Measurements from ENCODE around the gene CARD9. TPM values are rescaled to one million over a fixed set of nuclear protein-coding genes. Genes with fewer than 3 reads are reported as not detected.

The CARD9 gene
- total RNA-seq, 1 experiment from 2014 or later: 14.0 TPM

- POLR2A ChIA-PET (ENCODE audit: unreplicated experiment): interaction anchor here (0.6 to 0.8 kb wide), 2 partner anchors 11 to 63 kb away, joined by 4 to 12 read pairs; partner anchors contain the start of gene DNLZ
Measured at GRCh38 chr9:136374183-136374575, 710 bp upstream of the CARD9 start.

DNA sequence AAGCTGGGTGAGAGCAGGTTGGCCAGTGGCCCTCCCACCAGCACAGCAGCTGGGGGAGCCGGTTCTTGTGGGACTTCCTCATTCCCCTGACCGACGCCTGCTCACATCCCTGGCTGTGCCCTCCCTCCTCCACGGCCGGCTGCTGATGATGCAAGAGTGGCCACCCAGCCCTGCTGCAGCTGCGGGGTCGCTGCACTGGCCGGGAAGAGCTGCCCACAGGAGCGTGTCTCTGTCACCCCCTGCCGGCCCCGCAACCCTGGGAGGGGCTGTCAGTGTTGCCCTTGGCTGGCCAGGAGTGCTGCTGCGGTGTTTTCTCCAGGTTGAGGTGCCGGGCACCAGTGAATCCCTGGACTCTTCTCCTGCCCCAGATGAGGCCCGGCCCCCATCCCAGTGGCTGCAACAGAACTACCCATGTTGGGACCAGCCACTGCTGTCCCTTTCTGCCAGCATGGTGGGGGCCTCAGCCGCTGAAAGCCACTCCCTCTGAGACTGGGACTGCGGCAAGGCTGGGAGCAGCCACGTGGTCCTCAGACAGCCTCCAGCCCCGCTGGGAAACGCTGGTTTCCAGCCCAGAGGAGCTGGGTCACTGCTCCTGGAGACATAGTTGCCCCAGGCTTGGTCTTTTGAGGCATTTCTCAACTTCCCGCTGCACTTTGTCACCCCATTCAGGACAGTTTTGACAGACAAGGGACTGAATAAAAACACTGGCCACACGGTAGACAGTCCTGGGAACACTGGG lies 739 bp downstream of the CARD9 start:
- peaks cover 25% of the 10 kb centered on the region for H3K4me1 ChIP-seq (replicated peaks; ENCODE audit: insufficient read depth)
- no peaks in the 10 kb centered on the region for H3K27me3 ChIP-seq (ENCODE audit: insufficient read depth, low read depth)
- no peaks in the 10 kb centered on the region for H3K9me2 ChIP-seq (ENCODE audit: insufficient read depth)
- TF ChIP-seq EZH2 (IDR thresholded peaks at IDR 0.05; ENCODE audit: low read depth): no peak
- TF ChIP-seq, protein P1, sequence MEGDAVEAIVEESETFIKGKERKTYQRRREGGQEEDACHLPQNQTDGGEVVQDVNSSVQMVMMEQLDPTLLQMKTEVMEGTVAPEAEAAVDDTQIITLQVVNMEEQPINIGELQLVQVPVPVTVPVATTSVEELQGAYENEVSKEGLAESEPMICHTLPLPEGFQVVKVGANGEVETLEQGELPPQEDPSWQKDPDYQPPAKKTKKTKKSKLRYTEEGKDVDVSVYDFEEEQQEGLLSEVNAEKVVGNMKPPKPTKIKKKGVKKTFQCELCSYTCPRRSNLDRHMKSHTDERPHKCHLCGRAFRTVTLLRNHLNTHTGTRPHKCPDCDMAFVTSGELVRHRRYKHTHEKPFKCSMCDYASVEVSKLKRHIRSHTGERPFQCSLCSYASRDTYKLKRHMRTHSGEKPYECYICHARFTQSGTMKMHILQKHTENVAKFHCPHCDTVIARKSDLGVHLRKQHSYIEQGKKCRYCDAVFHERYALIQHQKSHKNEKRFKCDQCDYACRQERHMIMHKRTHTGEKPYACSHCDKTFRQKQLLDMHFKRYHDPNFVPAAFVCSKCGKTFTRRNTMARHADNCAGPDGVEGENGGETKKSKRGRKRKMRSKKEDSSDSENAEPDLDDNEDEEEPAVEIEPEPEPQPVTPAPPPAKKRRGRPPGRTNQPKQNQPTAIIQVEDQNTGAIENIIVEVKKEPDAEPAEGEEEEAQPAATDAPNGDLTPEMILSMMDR (conservative IDR thresholded peaks at IDR 0.05): peak; percentile 36
- CTCF ChIA-PET: interaction anchor here (0.6 to 1.4 kb wide), 3 partner anchors 10 to 108 kb away, joined by 4 to 5 read pairs (median 5); no protein-coding TSS in a partner anchor
- H3K27ac ChIP-seq: peak overlapping the region; percentile 81
- H2AFZ ChIP-seq: no peak overlapping the region; the same call in 1 of the 2 replicates
- no peaks in the 10 kb centered on the region for H4K20me1 ChIP-seq (ENCODE audit: insufficient read depth)
- no peaks in the 10 kb centered on the region for H3K36me3 ChIP-seq (ENCODE audit: low read depth)
- no TSS peak for BruUV-seq (replicated peaks)
- peak; percentile 89 to 91 for DNase-seq
- H3F3A ChIP-seq (ENCODE audit: insufficient read depth, low read depth): peaks cover 11% of the 10 kb centered on the region; the same call in 1 of the 2 replicates
- intact Hi-C loops (cut with micrococcal nuclease; ENCODE audit: unreplicated experiment): loop anchor here (2.0 to 5.0 kb wide), 2 partner anchors 34 to 60 kb away; no protein-coding TSS in a partner anchor
- H3K79me2 ChIP-seq (ENCODE audit: low read depth): no peaks in the 10 kb centered on the region
- H3K4me3 ChIP-seq: peak overlapping the region; percentile 38; the same call in 1 of the 2 replicates
- H3K9me3 ChIP-seq (ENCODE audit: insufficient read depth, low read depth): no peaks in the 10 kb centered on the region
- peak overlapping the region; percentile 78 for H3K4me2 ChIP-seq
- POLR2A ChIA-PET (ENCODE audit: unreplicated experiment): interaction anchor here (0.6 to 0.7 kb wide), 3 partner anchors 28 to 99 kb away, joined by 3 to 7 read pairs (median 3); no protein-coding TSS in a partner anchor

More at GRCh38 chr9:136374183-136374575, 710 bp upstream of the CARD9 start:
- Histone ChIP-seq H3K4me2 (no peak overlapping the region; the same call in 1 of the 2 replicates), H2AFZ (no peak overlapping the region), H3K9me2 (ENCODE audit: insufficient read depth) (no peaks in the 10 kb centered on the region), H3K79me2 (ENCODE audit: low read depth) (no peaks in the 10 kb centered on the region), H3K36me3 (ENCODE audit: low read depth) (no peaks in the 10 kb centered on the region), H3F3A (ENCODE audit: insufficient read depth, low read depth) (peaks cover 11% of the 10 kb centered on the region; the same call in 1 of the 2 replicates), H3K4me1 (replicated peaks; ENCODE audit: insufficient read depth) (peaks cover 25% of the 10 kb centered on the region), H3K9me3 (ENCODE audit: insufficient read depth, low read depth) (no peaks in the 10 kb centered on the region), H3K27me3 (ENCODE audit: insufficient read depth, low read depth) (no peaks in the 10 kb centered on the region), H3K4me3 (no peak overlapping the region), H4K20me1 (ENCODE audit: insufficient read depth) (no peaks in the 10 kb centered on the region), H3K27ac (no peak overlapping the region)
- no peak for DNase-seq
- no TSS peak for BruUV-seq (replicated peaks)
- intact Hi-C loops (cut with micrococcal nuclease; ENCODE audit: unreplicated experiment): loop anchor here (5.0 kb wide), 1 partner anchor 62 kb away; no protein-coding TSS in a partner anchor
- TF ChIP-seq EZH2 (IDR thresholded peaks at IDR 0.05; ENCODE audit: low read depth): no peak
- TF ChIP-seq, protein P1 (conservative IDR thresholded peaks at IDR 0.05): no peak
- CTCF ChIA-PET: no interaction called here

- no TSS peak for BruUV-seq (replicated peaks)
- TF ChIP-seq, protein P1 (conservative IDR thresholded peaks at IDR 0.05): no peak
- no peak for TF ChIP-seq EZH2 (IDR thresholded peaks at IDR 0.05; ENCODE audit: low read depth)
- H3K27me3 ChIP-seq (ENCODE audit: insufficient read depth, low read depth): no peaks in the 10 kb centered on the region
- H3K4me1 ChIP-seq (replicated peaks; ENCODE audit: insufficient read depth): peaks cover 25% of the 10 kb centered on the region
- H3K4me2 ChIP-seq: peak overlapping the region; percentile 78
- peak overlapping the region; percentile 35; the same call in 1 of the 2 replicates for H3K27ac ChIP-seq
- ChIA-PET CTCF (interaction anchor here (0.5 to 1.4 kb wide), 4 partner anchors 9 to 233 kb away, joined by 4 to 5 read pairs (median 5); no protein-coding TSS in a partner anchor), POLR2A (ENCODE audit: unreplicated experiment) (interaction anchor here (0.7 kb wide), 1 partner anchor 29 kb away, joined by 3 read pairs; no protein-coding TSS in a partner anchor)
- no peak overlapping the region for H2AFZ ChIP-seq
- H3K36me3 ChIP-seq (ENCODE audit: low read depth): no peaks in the 10 kb centered on the region
- DNase-seq: no peak
- no peaks in the 10 kb centered on the region for H3K79me2 ChIP-seq (ENCODE audit: low read depth)
- H3F3A ChIP-seq (ENCODE audit: insufficient read depth, low read depth): peaks cover 11% of the 10 kb centered on the region; the same call in 1 of the 2 replicates
- intact Hi-C loops (cut with micrococcal nuclease; ENCODE audit: unreplicated experiment): loop anchor here (2.0 to 5.0 kb wide), 2 partner anchors 33 to 60 kb away; no protein-coding TSS in a partner anchor
- H4K20me1 ChIP-seq (ENCODE audit: insufficient read depth): no peaks in the 10 kb centered on the region
- no peaks in the 10 kb centered on the region for H3K9me2 ChIP-seq (ENCODE audit: insufficient read depth)
- H3K9me3 ChIP-seq (ENCODE audit: insufficient read depth, low read depth): no peaks in the 10 kb centered on the region
- H3K4me3 ChIP-seq: peak overlapping the region; percentile 38; the same call in 1 of the 2 replicates
Measured at GRCh38 chr9:136372006-136372405, 1.5 kb downstream of the CARD9 start.

All from PC-9 (cell line).